HepG2 (cell line): ENCODE measurements around the gene PIGC. TPM values are rescaled to one million over a fixed set of nuclear protein-coding genes. Genes with fewer than 3 reads are reported as not detected.

Experiments
- CSRNP2 ChIP-seq: sonication (generic); formaldehyde crosslinking; conservative IDR thresholded peaks from 2 replicates; pipeline ENCODE4 v1.8.0; 2022; ENCODE audit warnings: low read depth, missing genetic modification reagents
- GLMP ChIP-seq: sonication (generic); formaldehyde crosslinking; IDR thresholded peaks from 2 replicates; pipeline ENCODE4 v1.9.0; 2021; ENCODE audit warnings: missing genetic modification reagents, mild to moderate bottlenecking, borderline replicate concordance
- HDAC1 ChIP-seq: sonication (generic); formaldehyde crosslinking; IDR thresholded peaks from 2 replicates; pipeline ENCODE4 v1.5.1; 2020; ENCODE audit warnings: mild to moderate bottlenecking, missing genetic modification reagents
- HOMEZ ChIP-seq: IDR thresholded peaks from 2 replicates; pipeline ENCODE4 v1.6.1; 2016; ENCODE audit warnings: low read depth
- KLF9 ChIP-seq: IDR thresholded peaks from 2 replicates; pipeline ENCODE4 v1.6.1; 2016; ENCODE audit warnings: low read depth
- NCOR1 ChIP-seq: fragments of 200-600 bp; sonication (generic); IDR thresholded peaks from 2 replicates; pipeline ENCODE4 v1.7.0; 2017; ENCODE audit warnings: antibody characterized with exemption, low read length, borderline replicate concordance
- PHF8 ChIP-seq: sonication (generic); formaldehyde crosslinking; IDR thresholded peaks from 2 replicates; pipeline ENCODE4 v1.5.0; 2020; ENCODE audit warnings: missing genetic modification reagents
- RARA ChIP-seq: IDR thresholded peaks from 2 replicates; pipeline ENCODE4 v1.6.1; 2016; ENCODE audit warnings: missing genetic modification reagents, missing compliant biosample characterization
- SALL2 ChIP-seq: sonication (generic); formaldehyde crosslinking; IDR thresholded peaks from 2 replicates; pipeline ENCODE4 v1.8.1; 2023; ENCODE audit warnings: mild to moderate bottlenecking, missing genetic modification reagents, inconsistent platforms
- SMYD3 ChIP-seq: sonication (generic); formaldehyde crosslinking; IDR thresholded peaks from 2 replicates; pipeline ENCODE4 v1.8.1; 2023; ENCODE audit warnings: mild to moderate bottlenecking, missing genetic modification reagents
- SRSF1 ChIP-seq: fragments of 200-400 bp; formaldehyde crosslinking; optimal IDR thresholded peaks from 2 replicates; pipeline ENCODE3; 2017; ENCODE audit warnings: mild to moderate bottlenecking, low read depth, low read length, moderate library complexity
- U2AF1 ChIP-seq: fragments of 200-400 bp; formaldehyde crosslinking; optimal IDR thresholded peaks from 2 replicates; pipeline ENCODE3; 2017; ENCODE audit warnings: mild to moderate bottlenecking, low read depth, low read length
- ZBTB42 ChIP-seq: sonication (generic); formaldehyde crosslinking; IDR thresholded peaks from 2 replicates; pipeline ENCODE4 v1.5.0; 2020; ENCODE audit warnings: mild to moderate bottlenecking, missing genetic modification reagents
- ZFP90 ChIP-seq: sonication (generic); formaldehyde crosslinking; IDR thresholded peaks from 2 replicates; pipeline ENCODE4 v1.8.0; 2022; ENCODE audit warnings: missing genetic modification reagents, mild to moderate bottlenecking, inconsistent platforms, borderline replicate concordance
- ZMAT3 ChIP-seq: sonication (generic); formaldehyde crosslinking; conservative IDR thresholded peaks from 2 replicates; pipeline ENCODE4 v1.7.0; 2021; ENCODE audit warnings: missing genetic modification reagents
- ZNF143 ChIP-seq: sonication (generic); formaldehyde crosslinking; IDR thresholded peaks from 2 replicates; pipeline ENCODE4 v1.4.0; 2020; ENCODE audit warnings: missing genetic modification reagents
- ZNF317 ChIP-seq: sonication (generic); formaldehyde crosslinking; IDR thresholded peaks from 2 replicates; pipeline ENCODE4 v1.5.0; 2020; ENCODE audit warnings: mild to moderate bottlenecking, missing genetic modification reagents
- ZNF331 ChIP-seq: sonication (generic); formaldehyde crosslinking; IDR thresholded peaks from 2 replicates; pipeline ENCODE4 v1.4.0; 2020; ENCODE audit warnings: missing genetic modification reagents
- ZNF550 ChIP-seq: sonication (generic); formaldehyde crosslinking; IDR thresholded peaks from 2 replicates; pipeline ENCODE4 v1.4.0; 2020; ENCODE audit warnings: mild to moderate bottlenecking, missing genetic modification reagents, borderline replicate concordance
- polyA plus RNA-seq, 8 experiments: library from polyadenylated mRNA; depleted of rRNA in 3 of 8; stranded (reverse) in 7 of 8; unstranded in 1 of 8; fragments of >200 nt; fragmentation: Illumina TruSeq in 4 of 8; extraction: Trizol in 4 of 8; gene quantifications; 2 replicates each; pipeline versions ENCODE4 v1.2.1 to v1.2.3, GENCODE V29; 2011 to 2016; ENCODE audit warnings: low read depth in 4 of 8, missing spikeins in 1 of 8, mixed read lengths in 1 of 8; ENCODE audit not compliant: insufficient read depth in 1 of 8
- total RNA-seq, 5 experiments: library from RNA; depleted of rRNA; stranded (reverse); fragments of >200 nt; fragmentation: Illumina TruSeq; extraction: Trizol; gene quantifications; 2 replicates each; pipeline ENCODE4 v1.2.3, GENCODE V29; 2016; ENCODE audit warnings: low read depth in 1 of 5
- TF ChIP-seq, protein P1 (sequence below): sonication (generic); formaldehyde crosslinking; IDR thresholded peaks from 2 replicates; pipeline ENCODE4 v1.4.0; 2020; ENCODE audit warnings: missing genetic modification reagents
- TF ChIP-seq, protein P2 (sequence below): sonication (generic); formaldehyde crosslinking; IDR thresholded peaks from 2 replicates; pipeline ENCODE4 v1.5.0; 2020; ENCODE audit warnings: mild to moderate bottlenecking, low read depth, missing genetic modification reagents, borderline replicate concordance

PIGC gene
- total and polyA plus RNA-seq, 2 of the 13 experiments (the other 11 are each of a cell fraction or from before 2014, with no cell fraction given), result 26.7 to 29.5 TPM

DNA sequence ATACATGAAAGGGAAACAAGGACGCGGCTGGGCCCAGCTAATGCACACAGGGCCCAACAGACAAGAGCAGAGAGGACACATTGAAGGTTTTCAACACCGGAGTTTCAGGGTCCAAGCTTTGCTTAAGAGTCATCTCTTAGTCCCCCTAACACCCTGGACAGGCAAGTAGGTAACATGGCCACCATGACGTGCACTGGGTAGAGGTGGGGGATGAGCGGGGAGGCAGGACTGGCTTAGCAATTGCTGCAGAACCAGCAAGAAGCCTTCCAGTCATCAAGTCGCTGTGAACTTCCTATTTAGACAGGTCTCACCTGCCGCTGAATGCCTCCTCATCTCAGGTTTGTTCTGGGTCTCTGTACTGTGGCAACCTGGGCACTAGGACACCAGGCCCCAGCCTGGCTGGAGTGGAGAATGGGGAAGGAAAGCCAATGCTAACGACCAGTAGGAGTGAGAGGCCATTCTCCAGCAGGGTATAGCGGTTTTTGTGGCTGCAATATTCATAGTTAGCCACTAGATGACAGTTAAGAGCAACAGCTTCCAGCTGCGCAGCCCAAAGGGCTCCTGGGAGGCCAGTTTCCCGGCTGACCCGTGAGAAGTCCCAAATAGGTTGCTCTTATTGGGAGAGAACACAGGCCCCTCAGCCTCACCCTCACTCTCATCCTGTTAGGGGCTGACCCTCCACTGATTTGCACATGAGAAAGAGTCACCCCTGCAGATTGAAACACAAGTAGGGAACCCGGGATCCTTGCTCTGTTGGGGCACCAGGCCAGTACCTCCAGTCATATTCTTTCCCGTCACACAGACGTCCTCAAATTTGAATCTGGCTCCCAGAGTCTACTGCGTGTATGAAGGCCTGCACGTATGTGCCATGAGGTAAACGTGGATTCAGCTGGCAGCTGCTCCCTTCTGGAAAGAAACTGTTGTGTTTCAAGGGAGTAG lies 6.0 kb upstream of the PIGC start (continued):
- no peak for TF ChIP-seq HOMEZ (CRISPR knock-in tag)
- TF ChIP-seq RARA (CRISPR knock-in tag), result 0 out of 2 replicates have a peak, but pooled peaks have one; percentile 42
- TF ChIP-seq, protein P1, sequence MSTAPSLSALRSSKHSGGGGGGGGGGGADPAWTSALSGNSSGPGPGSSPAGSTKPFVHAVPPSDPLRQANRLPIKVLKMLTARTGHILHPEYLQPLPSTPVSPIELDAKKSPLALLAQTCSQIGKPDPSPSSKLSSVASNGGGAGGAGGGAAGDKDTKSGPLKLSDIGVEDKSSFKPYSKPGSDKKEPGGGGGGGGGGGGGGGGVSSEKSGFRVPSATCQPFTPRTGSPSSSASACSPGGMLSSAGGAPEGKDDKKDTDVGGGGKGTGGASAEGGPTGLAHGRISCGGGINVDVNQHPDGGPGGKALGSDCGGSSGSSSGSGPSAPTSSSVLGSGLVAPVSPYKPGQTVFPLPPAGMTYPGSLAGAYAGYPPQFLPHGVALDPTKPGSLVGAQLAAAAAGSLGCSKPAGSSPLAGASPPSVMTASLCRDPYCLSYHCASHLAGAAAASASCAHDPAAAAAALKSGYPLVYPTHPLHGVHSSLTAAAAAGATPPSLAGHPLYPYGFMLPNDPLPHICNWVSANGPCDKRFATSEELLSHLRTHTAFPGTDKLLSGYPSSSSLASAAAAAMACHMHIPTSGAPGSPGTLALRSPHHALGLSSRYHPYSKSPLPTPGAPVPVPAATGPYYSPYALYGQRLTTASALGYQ, result peak; percentile 30; the same call in 1 of the 2 replicates
- no peak for TF ChIP-seq GLMP (CRISPR knock-in tag)
- TF ChIP-seq ZFP90 (CRISPR knock-in tag), result peak; percentile 73; the same call in 1 of the 2 replicates
- 0 out of 2 replicates have a peak, but pooled peaks have one; percentile 32 for TF ChIP-seq ZMAT3
- no peak for TF ChIP-seq SRSF1
- TF ChIP-seq, protein P2, sequence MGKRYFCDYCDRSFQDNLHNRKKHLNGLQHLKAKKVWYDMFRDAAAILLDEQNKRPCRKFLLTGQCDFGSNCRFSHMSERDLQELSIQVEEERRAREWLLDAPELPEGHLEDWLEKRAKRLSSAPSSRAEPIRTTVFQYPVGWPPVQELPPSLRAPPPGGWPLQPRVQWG (CRISPR knock-in tag), result no peak
- no peak for TF ChIP-seq ZNF317
- TF ChIP-seq NCOR1, result no peak; the same call in 1 of the 2 replicates
- peak; percentile 74 for TF ChIP-seq PHF8 (CRISPR knock-in tag)
- TF ChIP-seq SALL2 (CRISPR knock-in tag), result no peak
- no peak for TF ChIP-seq ZNF550 (CRISPR knock-in tag)
- peak; percentile 53 for TF ChIP-seq HDAC1
- TF ChIP-seq U2AF1, result no peak
- TF ChIP-seq SMYD3 (CRISPR knock-in tag), result 0 out of 2 replicates have a peak, but pooled peaks have one; percentile 58
- TF ChIP-seq CSRNP2 (CRISPR knock-in tag), result no peak
- no peak for TF ChIP-seq KLF9 (CRISPR knock-in tag)
- TF ChIP-seq ZNF143 (CRISPR knock-in tag), result peak; percentile 81
- peak; percentile 66 for TF ChIP-seq ZNF331 (CRISPR knock-in tag)
- no peak; the same call in 1 of the 2 replicates for TF ChIP-seq ZBTB42 (CRISPR knock-in tag)
